NCI-H1092 (cell line): Measurements from ENCODE around the gene HMCN1.

ENCODE experiments used
- DNase-seq: peaks from one replicate; lab custom pipeline; 2025; lab: John Stamatoyannopoulos, UW

Gene HMCN1

DNA sequence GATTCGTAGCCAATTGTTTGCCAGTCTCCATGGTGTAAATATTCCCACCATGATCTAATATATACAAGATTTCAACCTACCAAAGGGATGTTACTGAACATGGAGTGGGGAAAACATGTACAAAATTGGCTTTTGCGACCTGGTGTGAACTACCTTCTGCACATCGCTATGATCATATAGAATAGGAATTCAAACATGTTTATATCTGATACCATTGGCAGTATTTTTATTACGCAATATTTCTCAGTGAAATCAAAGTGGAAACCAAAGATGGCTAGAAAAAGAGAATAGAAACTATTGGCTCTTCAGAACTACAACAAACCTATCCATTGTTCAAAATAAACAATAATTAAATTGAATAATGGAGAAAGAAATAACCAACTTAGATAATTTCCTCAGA, 355.7 kb downstream of the HMCN1 start:
- DNase-seq, result no peak

DNA sequence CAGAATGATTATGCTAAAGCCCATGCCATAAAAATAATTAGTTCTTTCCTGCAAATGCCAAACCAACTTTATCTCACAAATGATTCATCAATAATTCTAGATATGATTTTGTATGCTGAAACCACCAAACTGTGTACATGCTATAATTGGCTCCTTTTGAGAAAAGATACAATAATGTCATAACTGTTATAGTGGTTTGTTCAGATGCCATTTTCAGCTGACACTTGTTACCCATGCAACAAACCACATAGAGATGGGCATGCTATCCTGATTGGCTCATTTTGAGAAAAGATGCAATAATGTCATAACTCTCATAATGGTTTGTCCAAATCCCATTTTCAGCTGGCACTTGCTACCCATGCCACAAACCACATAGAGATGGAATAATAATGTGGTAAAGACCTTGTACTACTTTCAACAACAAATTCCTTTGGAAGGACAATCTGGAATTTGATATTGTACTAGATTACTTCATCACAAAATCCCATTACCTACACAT, 357.1 kb downstream of the HMCN1 start:
- no peak for DNase-seq

DNA sequence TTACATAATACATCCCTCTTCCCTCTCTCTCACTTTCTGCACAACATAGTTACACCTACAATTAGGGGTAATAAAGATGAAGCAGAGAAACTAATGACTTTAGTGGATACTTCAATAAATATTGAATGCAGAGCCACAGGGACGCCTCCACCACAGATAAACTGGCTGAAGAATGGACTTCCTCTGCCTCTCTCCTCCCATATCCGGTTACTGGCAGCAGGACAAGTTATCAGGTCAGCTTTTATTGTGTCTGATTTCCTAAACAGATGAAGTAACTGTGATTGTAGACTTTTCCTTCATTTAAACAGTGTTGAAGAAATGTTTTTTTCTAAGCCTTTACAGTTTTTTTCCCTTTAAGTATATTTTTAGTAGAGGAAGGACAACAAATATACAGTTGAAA, 359.2 kb downstream of the HMCN1 start:
- no peak for DNase-seq

DNA sequence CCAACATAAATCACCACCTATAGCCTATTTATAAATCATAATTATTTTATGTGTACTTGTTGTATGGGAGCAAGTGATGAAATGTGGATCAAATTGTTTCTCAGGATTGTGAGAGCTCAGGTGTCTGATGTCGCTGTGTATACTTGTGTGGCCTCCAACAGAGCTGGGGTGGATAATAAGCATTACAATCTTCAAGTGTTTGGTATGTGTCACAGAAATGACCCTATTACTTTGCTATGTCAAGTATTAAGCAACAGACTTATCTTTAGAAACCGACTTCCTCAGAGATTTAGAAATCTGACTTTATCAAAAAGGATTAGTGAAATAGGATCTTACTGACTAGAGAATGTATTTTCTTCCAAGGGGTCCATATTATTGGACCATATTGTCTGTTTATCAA, 360.0 kb downstream of the HMCN1 start:
- DNase-seq, result no peak

DNA sequence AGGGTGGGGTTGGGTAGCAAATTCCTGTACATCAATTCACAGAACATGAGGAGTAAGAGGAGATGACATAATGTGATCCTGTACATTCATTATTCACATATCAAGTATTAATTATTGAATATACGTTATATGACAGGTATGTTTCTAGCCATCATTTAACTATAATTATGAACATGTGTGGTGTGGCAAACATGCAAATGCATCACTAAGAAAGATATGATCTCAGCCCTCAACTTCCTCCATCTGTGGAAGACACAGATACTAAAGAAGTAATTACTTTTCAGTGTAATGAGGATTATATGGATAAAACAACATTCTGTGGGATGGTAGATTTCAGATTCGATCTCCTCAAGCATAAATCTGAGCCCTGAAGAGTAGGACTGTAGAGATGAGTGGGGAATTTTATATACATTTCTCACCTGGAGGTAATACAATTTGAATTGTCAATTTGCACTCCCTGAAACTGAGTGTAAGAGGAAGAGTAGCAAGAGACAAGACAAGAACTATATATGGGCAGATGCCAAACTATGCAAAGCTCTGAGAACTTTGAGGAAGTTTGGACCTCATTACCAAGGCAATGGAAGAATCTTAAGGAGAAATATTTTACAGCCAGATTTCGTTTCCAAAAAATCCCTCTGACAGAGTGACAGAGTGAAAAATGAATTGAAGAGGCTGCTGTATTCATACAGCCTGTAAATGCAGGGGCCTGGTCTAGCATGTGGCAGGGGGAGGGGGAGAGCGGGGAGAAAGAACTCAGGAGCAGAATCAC, 365.3 kb downstream of the HMCN1 start:
- DNase-seq, result no peak

DNA sequence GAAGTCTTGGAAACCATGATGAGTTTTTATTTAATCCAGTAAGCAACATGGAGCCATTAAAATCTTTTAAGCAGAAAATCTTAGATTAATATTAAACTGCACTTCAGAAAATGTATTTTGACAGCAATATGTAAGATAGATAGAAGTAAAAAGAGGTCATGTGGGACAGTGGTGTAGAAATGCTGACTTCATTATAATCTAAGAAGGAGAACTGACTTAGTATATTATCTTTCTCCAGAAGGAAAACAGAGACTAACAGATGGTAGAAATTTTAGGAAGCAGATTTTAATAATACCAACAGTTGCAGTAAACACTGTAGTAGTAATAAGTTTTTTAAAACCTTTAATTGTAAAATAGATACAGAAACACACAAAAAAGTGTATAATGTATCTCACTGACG, 367.9 kb downstream of the HMCN1 start:
- DNase-seq, result no peak

DNA sequence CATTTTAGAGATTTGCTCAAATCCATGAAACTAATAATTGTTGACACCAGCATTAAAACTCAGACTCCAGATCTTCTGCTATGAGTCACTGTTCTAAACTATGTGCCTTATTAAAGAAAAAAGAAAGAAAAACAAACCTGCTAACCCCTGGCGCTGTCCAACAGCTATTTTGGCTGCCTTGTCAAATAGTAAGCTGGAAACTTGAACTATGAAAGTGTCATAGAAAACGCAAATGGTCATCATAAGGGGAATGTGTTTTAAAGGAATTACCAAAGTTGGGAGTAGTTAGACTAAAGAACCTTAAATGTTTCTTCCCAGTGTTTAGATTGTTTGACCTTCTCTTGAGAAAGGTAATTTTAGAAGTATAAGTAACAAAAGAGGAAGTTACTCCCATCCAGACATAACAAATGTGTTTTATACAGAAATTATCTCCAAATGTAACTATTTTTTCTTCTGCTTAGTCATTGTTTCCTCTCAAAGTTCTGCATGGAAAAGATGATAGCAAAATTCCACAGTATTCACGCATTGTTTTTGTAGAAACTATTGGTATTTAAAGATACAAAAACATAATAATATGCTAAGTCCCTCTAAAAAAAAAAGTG, 368.5 kb downstream of the HMCN1 start:
- no peak for DNase-seq

DNA sequence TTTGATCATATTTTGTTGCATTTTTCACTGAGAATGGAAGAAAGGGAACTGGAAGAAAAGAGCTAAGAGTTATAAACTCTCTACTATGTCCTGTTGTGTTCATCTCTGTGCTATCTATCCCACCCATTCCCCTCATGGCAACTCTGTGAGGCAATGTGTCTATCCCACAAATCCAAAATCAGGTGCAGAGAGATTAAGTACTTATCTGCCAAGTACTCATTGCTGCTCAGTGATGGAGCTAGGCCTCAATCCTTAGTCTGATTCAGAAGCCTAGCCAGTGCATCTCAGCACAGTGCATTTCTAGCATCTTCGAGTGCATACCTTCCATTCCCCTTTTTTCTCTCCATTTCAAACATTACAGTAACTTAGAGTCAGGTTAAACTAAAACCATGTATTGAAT, 370.3 kb downstream of the HMCN1 start:
- DNase-seq, result no peak

DNA sequence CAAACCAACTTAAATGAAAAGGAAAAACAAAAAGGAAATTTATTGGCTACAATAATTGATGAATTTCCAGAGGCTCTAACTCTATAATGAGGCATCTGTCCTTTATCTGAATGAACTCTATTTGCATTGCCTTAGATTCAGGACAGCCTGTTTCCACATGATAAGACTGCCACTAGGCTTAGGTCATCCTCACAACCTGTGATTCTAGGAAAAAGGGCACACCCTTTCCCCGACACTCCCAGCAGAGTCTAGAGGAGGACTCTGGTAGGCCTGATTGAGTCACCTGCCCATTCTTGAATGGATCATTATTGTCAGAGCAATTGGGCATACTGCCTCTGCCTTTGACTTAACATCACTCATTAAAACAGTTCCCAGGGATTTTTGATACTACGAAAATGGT, 378.1 kb downstream of the HMCN1 start:
- no peak for DNase-seq

DNA sequence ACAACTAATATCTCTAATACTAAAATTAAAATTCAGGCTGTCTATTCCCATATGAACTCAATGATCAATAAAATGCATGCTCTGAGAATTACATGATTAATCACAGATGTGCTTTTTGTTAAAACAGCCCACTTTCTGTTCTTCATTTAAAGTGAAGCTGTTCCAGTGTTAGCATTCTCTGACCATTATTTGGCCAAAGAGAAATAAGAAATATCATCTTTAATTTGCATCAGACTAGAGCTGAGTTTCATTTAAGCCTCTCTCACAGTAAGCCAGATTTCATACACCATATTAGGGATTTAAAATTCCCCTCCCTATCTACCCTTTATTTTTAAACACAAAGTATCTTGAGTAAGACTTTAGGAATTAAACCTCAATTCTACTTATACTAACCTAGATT, 379.3 kb downstream of the HMCN1 start:
- DNase-seq, result no peak

DNA sequence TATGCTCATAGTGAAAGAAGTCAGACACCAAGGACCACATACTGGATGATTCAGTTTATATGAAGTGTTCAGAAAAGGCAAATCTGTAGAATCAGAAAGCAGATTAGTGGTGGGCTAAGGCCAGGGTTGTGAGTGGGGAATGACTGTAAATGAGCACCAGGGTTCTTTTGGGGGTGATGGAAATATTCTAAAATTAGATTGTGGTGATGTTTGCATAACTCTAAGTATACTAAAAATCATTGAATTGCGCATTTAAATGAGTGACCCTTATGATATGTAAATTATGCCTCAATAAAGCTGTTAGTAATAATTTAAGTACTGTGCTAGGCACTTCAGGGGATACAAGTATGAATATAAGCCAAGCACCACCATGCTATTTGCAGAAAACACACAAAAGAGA, 384.5 kb downstream of the HMCN1 start:
- no peak for DNase-seq

DNA sequence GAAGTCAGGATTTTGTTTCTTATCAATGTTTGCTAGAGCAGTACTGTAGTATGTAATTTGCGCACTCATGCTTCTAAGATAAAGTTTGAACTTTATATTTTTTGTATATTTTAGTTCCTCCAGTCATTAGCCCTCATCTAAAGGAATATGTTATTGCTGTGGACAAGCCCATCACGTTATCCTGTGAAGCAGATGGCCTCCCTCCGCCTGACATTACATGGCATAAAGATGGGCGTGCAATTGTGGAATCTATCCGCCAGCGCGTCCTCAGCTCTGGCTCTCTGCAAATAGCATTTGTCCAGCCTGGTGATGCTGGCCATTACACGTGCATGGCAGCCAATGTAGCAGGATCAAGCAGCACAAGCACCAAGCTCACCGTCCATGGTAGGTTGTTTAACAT, 388.6 kb downstream of the HMCN1 start:
- no peak for DNase-seq

DNA sequence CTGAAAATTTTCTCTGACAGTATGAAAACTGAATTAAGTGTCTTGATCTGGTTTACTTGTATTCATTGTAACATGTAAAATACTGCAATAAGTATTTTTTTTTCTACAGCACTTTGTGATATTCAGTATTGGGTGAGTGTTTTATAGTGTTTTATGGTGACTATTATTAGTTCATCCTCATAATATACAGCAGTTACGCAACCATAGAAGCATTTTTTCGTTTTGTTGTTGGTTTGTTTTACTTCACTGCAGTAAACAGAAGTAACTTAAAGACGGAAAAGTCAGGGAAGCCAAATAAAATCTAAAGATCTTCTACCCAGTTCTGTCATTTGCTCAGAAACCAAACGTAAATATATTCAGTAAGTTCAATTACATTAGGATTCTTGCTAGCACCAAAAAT, 390.8 kb downstream of the HMCN1 start:
- DNase-seq, result no peak

DNA sequence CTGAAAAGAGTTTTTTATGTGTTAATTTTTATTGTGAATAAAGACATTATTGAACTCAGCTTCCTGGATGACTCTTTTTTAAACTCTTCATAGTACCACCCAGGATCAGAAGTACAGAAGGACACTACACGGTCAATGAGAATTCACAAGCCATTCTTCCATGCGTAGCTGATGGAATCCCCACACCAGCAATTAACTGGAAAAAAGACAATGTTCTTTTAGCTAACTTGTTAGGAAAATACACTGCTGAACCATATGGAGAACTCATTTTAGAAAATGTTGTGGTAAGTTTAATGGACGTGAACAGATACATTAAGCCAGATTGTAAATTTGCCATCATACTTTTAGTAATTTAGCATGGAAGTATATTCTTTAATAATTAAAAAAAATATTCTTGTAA, 391.3 kb downstream of the HMCN1 start:
- DNase-seq, result no peak

DNA sequence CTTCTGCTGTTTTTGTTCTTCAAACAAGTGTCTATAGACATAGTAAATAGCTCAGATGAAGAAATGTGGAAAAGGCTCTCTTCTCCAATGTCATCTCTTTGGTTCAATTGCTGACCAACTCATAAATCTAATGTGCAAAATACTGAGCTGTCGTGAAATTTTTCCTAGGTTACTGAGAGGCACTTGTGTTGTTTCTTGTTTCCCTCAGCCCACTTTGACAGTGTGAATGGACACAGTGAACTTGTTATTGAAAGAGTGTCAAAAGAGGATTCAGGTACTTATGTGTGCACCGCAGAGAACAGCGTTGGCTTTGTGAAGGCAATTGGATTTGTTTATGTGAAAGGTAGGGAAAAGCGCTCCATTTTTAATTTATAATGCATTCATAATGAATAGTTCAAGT, 395.6 kb downstream of the HMCN1 start:
- DNase-seq, result no peak

DNA sequence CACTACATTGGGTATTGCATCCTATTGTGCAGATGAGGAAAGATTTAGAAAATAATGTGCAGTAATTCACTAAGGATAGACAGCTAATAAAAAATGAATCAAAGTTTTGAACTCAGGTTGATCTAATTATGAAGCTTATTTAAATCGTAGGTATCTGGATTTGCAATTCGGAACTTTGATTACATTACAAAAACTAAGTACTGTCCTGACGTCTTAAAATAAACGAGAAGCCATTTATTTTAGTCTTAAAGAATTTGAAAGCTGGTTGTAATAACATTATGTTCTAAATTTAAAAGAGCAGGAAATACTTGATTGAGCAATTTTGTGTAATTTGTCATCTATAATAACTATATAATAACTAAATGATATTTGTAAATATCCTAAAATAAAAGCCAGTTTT, 404.9 kb downstream of the HMCN1 start:
- no peak for DNase-seq

DNA sequence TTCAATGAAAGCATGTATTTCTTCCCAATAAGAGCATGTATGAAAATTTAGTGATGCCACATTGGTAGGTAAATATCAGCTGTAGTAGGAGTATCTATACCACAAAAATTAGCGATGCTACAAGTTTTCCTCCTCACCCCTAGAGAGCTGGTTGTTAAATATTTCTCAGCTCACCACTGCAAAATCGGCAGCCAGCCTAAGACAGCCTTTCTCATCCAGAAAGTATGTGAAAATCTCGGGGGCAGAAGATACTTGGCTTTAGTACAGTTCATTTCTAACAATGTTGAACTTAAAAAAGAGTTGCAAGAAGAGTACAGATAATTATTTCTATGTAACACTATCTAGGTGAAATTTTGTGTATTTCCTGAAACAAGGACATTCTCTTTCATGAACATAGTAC, 405.5 kb downstream of the HMCN1 start:
- DNase-seq, result no peak

DNA sequence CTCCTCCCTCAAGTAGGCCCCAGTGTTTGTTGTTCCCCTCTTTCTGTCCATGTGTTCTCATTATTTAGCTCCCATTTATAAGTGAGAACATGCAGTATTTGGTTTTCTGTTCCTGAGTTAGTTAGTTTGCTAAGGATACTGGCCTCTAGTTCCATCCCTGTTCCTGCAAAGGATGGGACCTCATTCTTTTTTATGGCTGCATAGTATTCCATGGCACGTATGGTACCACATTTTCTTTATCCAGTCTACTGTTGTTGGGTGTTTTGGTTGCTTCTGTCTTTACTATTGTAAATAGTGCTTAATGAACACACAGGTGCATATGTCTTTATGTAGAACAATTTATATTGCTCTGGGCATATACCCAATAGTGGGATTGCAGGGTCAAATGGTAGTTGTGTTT, 408.0 kb downstream of the HMCN1 start:
- no peak for DNase-seq

DNA sequence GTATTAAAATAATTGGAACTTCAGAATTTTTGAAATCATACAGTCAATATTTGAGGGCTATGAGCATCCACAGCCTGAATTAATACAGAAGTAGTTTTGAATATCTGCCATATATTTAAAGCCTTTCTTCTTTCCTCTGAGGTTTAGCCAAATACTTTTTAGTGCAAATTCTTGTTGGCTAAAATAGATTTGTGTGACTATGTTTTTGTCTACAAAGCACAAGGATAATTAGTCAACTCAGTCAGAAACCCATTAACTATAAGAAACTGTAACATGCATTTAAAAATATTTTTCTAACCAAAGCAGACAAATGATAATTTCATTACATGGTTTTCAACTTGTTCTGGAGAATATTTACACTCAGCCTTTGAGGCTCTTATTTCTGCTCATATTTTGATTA, 408.7 kb downstream of the HMCN1 start:
- DNase-seq, result no peak

DNA sequence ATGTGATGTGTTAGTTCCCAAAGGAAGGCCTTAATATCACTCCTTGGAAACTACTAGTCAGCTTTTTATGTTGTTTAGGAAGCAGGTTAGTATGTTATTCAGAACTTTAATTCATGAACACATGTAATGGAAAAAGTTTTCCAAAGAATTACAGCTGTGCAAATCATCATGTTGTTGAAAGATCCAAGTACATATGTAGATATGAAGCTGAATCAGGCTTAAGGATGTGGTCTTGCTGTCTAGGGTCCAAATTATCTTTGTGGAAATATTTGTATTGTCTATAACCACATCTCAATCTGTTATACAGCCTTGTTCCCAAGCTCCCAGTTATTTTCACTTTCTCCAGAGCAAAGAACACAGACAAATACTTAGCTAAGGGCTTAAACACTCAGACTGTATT, 409.3 kb downstream of the HMCN1 start:
- DNase-seq, result no peak

DNA sequence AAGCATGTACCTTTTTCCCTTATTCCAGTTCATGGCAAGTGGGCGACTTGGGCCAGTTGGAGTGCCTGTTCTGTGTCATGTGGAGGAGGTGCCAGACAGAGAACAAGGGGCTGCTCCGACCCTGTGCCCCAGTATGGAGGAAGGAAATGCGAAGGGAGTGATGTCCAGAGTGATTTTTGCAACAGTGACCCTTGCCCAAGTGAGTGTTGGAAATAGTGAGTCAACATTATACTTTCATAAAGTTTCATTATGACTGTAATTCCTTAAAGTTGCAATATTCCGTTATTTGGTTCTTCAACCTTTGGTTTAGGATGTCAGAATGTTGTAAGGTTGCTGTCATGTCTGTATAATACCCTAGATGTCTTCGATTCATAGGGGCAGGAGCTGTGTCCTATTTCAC, 410.3 kb downstream of the HMCN1 start:
- no peak for DNase-seq

DNA sequence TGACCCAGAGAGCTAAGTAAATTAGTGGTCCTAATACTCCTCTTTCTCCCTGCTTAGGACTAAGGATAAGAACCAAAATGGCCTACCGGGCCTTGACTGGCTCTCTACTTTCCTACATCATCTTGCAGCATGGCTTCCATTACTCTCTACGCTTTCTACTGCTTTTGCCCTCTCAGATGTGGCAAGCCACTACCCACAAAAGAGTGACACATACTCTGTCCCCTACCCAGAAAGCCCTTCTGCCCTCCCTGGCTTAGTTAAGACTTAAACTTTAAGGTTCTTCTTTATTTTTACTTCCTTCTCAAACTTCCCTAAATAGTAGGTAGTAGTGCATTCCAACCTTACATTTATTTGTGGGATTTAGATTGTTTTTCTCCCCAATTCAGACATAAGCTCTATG, 412.8 kb downstream of the HMCN1 start:
- DNase-seq, result no peak

DNA sequence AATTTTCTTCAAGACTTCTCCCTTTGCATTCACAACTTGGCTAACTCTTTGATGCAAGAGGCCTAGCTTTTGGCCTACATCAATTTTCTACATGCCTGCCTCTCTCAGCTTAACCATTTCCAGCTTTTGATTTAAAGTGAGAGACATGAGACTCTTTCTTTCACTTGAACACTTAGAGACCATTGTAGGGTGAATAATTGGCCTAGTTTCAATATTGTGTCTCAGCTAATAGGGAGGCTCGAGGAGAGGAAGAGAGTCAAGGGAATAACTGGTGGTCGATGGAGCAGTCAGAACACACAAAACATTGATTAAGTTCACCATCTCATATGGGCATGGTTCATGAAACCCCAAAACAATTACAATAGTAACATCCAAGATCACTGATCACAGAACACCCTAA, 415.4 kb downstream of the HMCN1 start:
- no peak for DNase-seq

DNA sequence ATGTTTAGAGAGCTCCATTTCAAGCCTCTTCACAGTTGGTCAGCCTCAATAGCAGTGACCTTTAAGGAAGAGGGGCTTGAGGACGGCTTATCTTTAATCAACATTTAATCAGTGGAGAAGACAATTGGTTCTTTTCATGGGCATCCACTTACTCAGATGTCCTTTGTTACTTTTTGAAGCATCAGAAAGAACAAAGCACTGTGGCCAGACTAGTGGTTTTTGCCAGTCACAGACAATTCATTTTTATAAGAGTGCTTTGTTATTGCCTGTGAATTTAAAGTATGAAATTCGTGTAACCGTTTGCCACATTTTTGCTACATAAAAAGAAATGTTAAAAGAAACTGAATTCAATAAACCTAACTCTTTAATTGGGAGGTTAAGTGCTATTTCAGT, 418.0 kb downstream of the HMCN1 start:
- DNase-seq, result no peak
